ENCODE results near the gene OR10H1.
"Not testable (repeated sequence)": the region's sequence is repeated elsewhere in the genome, so short reads cannot be mapped to it uniquely, and the experiment has no call there.

OR10H1 gene

GRCh38 chr19:15828611-15829305 is 13.3 kb upstream of the OR10H1 start:
- DNase-seq (ENCODE audit: low read depth in 1 of 2, low spot score in 1 of 2): not testable (repeated sequence)

- no peak for DNase-seq (ENCODE audit: low read depth in 1 of 2, low spot score in 1 of 2)
Observed at GRCh38 chr19:15828121-15828610, 12.7 kb upstream of the OR10H1 start.

GRCh38 chr19:15825753-15826152 is 10.3 kb upstream of the OR10H1 start:
- no peak for DNase-seq (ENCODE audit: low read depth in 1 of 2, low spot score in 1 of 2)

- DNase-seq (ENCODE audit: low read depth in 1 of 2, low spot score in 1 of 2): no peak
Observed at GRCh38 chr19:15820646-15821045, 5.2 kb upstream of the OR10H1 start.

GRCh38 chr19:15813916-15814315 is 1.5 kb downstream of the OR10H1 start:
- DNase-seq (ENCODE audit: low read depth in 1 of 2, low spot score in 1 of 2): no peak

- no peak for DNase-seq (ENCODE audit: low read depth in 1 of 2, low spot score in 1 of 2)
Observed at GRCh38 chr19:15812060-15812722, 3.3 kb downstream of the OR10H1 start.

- DNase-seq (ENCODE audit: low read depth in 1 of 2, low spot score in 1 of 2): no peak
Observed at GRCh38 chr19:15811476-15811875, 4.0 kb downstream of the OR10H1 start.

GRCh38 chr19:15810335-15810734 is 5.1 kb downstream of the OR10H1 start:
- no peak for DNase-seq (ENCODE audit: low read depth in 1 of 2, low spot score in 1 of 2)

- not testable (repeated sequence) for DNase-seq (ENCODE audit: low read depth in 1 of 2, low spot score in 1 of 2)
Observed at GRCh38 chr19:15794279-15794678, 21.2 kb downstream of the OR10H1 start.

GRCh38 chr19:15790096-15790495 is 25.4 kb downstream of the OR10H1 start:
- no peak for DNase-seq (ENCODE audit: low read depth in 1 of 2, low spot score in 1 of 2)

- DNase-seq (ENCODE audit: low read depth in 1 of 2, low spot score in 1 of 2): no peak
Observed at GRCh38 chr19:15788594-15789270, 26.7 kb downstream of the OR10H1 start.

GRCh38 chr19:15787611-15788155 is 27.8 kb downstream of the OR10H1 start, which contains the start of gene OR10H5:
TSS of gene OR10H5 (plus strand) at chr19:15787661. CDS start at chr19:15794049, 6,388 bp downstream.
- DNase-seq (ENCODE audit: low read depth in 1 of 2, low spot score in 1 of 2): no peak

- not testable (repeated sequence) for DNase-seq (ENCODE audit: low read depth in 1 of 2, low spot score in 1 of 2)
Observed at GRCh38 chr19:15782896-15783295, 32.6 kb downstream of the OR10H1 start.

GRCh38 chr19:15782211-15782610 is 33.3 kb downstream of the OR10H1 start:
- DNase-seq (ENCODE audit: low read depth in 1 of 2, low spot score in 1 of 2): no peak

GRCh38 chr19:15781661-15782060 is 33.8 kb downstream of the OR10H1 start:
- no peak for DNase-seq (ENCODE audit: low read depth in 1 of 2, low spot score in 1 of 2)

GRCh38 chr19:15780610-15781418 is 34.6 kb downstream of the OR10H1 start:
- DNase-seq (ENCODE audit: low read depth in 1 of 2, low spot score in 1 of 2): no peak

GRCh38 chr19:15779756-15780476 is 35.5 kb downstream of the OR10H1 start:
- DNase-seq (ENCODE audit: low read depth in 1 of 2, low spot score in 1 of 2): no peak

GRCh38 chr19:15776991-15777970 is 38.2 kb downstream of the OR10H1 start:
- no peak for DNase-seq (ENCODE audit: low read depth in 1 of 2, low spot score in 1 of 2)

GRCh38 chr19:15776264-15776663 is 39.2 kb downstream of the OR10H1 start:
- no peak for DNase-seq (ENCODE audit: low read depth in 1 of 2, low spot score in 1 of 2)
